ENCODE results near the gene HECTD4. TPM values are rescaled to one million over a fixed set of nuclear protein-coding genes. Genes with fewer than 3 reads are reported as not detected.
A peak's percentile ranks its signal among the peaks of the same experiment; 100 is the strongest.

HECTD4 gene
- total RNA-seq, 1 experiment from 2014 or later = 30.0 TPM

- no peak overlapping the region for H3K18ac ChIP-seq (ENCODE audit: insufficient read length, low read depth, low read length)
- no peak overlapping the region for H2AK5ac ChIP-seq (ENCODE audit: insufficient read length, low read length)
- no peak overlapping the region for H2BK15ac ChIP-seq (ENCODE audit: low read depth, low read length)
- H3K4ac ChIP-seq (ENCODE audit: low read depth, low read length) = no peak overlapping the region
- H3T11ph ChIP-seq (ENCODE audit: low read length) = no peak overlapping the region
- no peak overlapping the region for H3K9ac ChIP-seq (ENCODE audit: extremely low read depth, insufficient read length, low read length)
- no peak overlapping the region for H2BK12ac ChIP-seq (ENCODE audit: insufficient read length, low read depth, low read length)
- no peak overlapping the region for H4K8ac ChIP-seq (replicated peaks; ENCODE audit: insufficient read length, low read depth, low read length)
- no peak for DNase-seq
- no peak overlapping the region for H2AFZ ChIP-seq (ENCODE audit: low read length)
- H3K4me3 Mint-ChIP-seq = no peak overlapping the region
- no peak overlapping the region for H2BK120ac ChIP-seq (ENCODE audit: low read depth, low read length, poor library complexity, severe bottlenecking)
- no peaks in the 10 kb centered on the region; a peak in 1 of 7 replicates for H3K36me3 Mint-ChIP-seq (ENCODE audit: insufficient read depth in 1 of 3, low read depth in 3 of 3)
- no CpG with 5 or more reads among the region's 4 CpGs for WGBS (ENCODE audit: extremely low coverage, insufficient read length, low lambda C conversion rate)
- no peaks in the 10 kb centered on the region for H3K23me2 ChIP-seq (ENCODE audit: insufficient read length, low read depth, low read length, poor library complexity, severe bottlenecking)
- H3K23ac ChIP-seq (ENCODE audit: insufficient read length, low read depth, low read length) = no peak overlapping the region
- no peak for TF ChIP-seq CTCF (conservative IDR thresholded peaks at IDR 0.05)
- no peaks in the 10 kb centered on the region for H3K9me3 ChIP-seq (ENCODE audit: control insufficient read depth, low read depth, low read length)
- no peak overlapping the region for H4K91ac ChIP-seq (ENCODE audit: insufficient read length, low read depth, low read length)
- H4K20me1 ChIP-seq (ENCODE audit: control insufficient read depth, insufficient read depth, insufficient read length) = no peaks in the 10 kb centered on the region
- no peak overlapping the region for H3K4me2 ChIP-seq (ENCODE audit: insufficient read depth, insufficient read length, low read length)
- H3K79me2 ChIP-seq (ENCODE audit: insufficient read depth, low read length) = no peaks in the 10 kb centered on the region; the same call in 1 of the 2 replicates
- no peaks in the 10 kb centered on the region for H3K79me1 ChIP-seq (ENCODE audit: insufficient read depth, low read depth, low read length, poor library complexity, severe bottlenecking)
- H4K5ac ChIP-seq (ENCODE audit: insufficient read length, low read depth, low read length) = no peak overlapping the region
- H2BK20ac ChIP-seq (ENCODE audit: low read depth, low read length, poor library complexity, severe bottlenecking) = no peak overlapping the region
- no peaks in the 10 kb centered on the region for H3K27me3 Mint-ChIP-seq (ENCODE audit: low read depth)
- no peak overlapping the region for H3K14ac ChIP-seq (ENCODE audit: insufficient read depth, low read length)
- no peak overlapping the region for H3K56ac ChIP-seq (ENCODE audit: insufficient read length, low read depth, low read length)
- no peak overlapping the region for H2BK5ac ChIP-seq (ENCODE audit: insufficient read length, low read length)
- H3K9me3 Mint-ChIP-seq = no peaks in the 10 kb centered on the region; a peak in 1 of 5 replicates
- peak overlapping the region; percentile 5 to 71 (median 69); a peak in 5 of 7 replicates for H3K27ac Mint-ChIP-seq
- H3K27me3 ChIP-seq (ENCODE audit: insufficient read depth, low read length) = no peaks in the 10 kb centered on the region
- H3K4me1 ChIP-seq (ENCODE audit: insufficient read depth, low read length) = peaks cover 2% of the 10 kb centered on the region; the same call in 1 of the 2 replicates
- H3K4me1 Mint-ChIP-seq = peaks cover 24 to 27% of the 10 kb centered on the region in 2 experiments
- H3K27ac ChIP-seq (ENCODE audit: insufficient read length, low read depth, low read length) = no peak overlapping the region
Observed at GRCh38 chr12:112322882-112323547, 59.2 kb downstream of the HECTD4 start.

All from H9 (cell line).